ENCODE measurements around the gene RNF32.
"Not testable (repeated sequence)": the region's sequence is repeated elsewhere in the genome, so short reads cannot be mapped to it uniquely, and the experiment has no call there.

Gene RNF32

DNA sequence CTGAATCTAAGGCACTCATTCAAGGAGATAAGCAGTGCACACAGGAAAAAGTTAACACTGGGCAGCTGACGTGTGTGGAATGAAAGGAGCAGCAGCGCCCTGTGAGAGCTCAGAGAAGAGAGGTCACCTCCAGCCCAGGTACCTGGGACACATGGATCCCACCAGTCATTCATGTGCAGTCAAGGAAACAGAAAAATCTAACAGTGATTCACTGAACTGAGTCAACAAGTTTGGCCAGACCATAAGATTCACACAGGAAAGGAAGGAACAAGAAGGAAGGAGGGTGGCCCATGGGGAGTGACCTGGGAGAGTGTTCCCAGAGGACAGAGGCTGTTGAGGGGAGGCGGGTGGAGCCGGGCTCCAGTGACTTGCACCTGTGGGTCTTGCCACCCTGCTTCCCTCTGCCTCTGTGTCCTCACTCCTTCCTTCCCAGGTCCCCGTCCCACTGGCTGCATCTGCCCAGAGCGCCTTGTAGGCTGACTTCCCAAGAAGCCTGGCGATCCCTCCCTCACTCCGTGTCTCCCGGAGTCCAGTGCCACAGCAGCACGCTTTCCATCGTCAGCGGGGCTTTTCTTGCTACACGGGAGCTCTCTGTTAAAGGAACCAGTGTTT, 27.7 kb downstream of the RNF32 start:
- no peak for TF ChIP-seq ZNF274 (IDR thresholded peaks at IDR 0.05; ENCODE audit: low read depth, low read length)
- H3K4me3 ChIP-seq (ENCODE audit: low read length): no peak overlapping the region

- no peak overlapping the region for H3K4me3 ChIP-seq (ENCODE audit: low read length)
- TF ChIP-seq ZNF274 (IDR thresholded peaks at IDR 0.05; ENCODE audit: low read depth, low read length): no peak
Measured at GRCh38 chr7:156669035-156669828, 28.7 kb downstream of the RNF32 start.

- no peak for TF ChIP-seq ZNF274 (IDR thresholded peaks at IDR 0.05; ENCODE audit: low read depth, low read length)
- no peak overlapping the region for H3K4me3 ChIP-seq (ENCODE audit: low read length)
Measured at GRCh38 chr7:156673454-156673853, 32.9 kb downstream of the RNF32 start.

DNA sequence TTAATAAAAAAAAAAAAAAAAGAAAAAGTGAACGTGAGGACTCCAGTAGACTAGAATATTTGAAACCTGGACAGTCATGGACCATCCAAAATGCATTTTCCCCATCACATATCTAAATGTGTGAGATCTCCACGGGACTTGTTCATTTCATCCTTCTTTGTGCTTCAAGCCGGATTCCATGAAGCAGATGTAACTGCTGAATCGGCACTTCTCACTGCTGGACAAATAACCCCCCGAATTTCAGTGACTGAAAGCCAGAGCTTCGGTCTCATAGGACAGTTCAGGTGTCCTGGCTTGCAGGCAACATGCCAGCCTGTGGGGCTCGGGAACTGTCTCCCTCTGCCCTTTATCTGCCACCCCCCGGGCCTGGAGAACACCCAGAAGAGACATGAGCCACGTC, 33.3 kb downstream of the RNF32 start:
- no peak for TF ChIP-seq ZNF274 (IDR thresholded peaks at IDR 0.05; ENCODE audit: low read depth, low read length)
- no peak overlapping the region for H3K4me3 ChIP-seq (ENCODE audit: low read length)

GRCh38 chr7:156675721-156676120, 35.1 kb downstream of the RNF32 start:
- H3K4me3 ChIP-seq (ENCODE audit: low read length): no peak overlapping the region
- TF ChIP-seq ZNF274 (IDR thresholded peaks at IDR 0.05; ENCODE audit: low read depth, low read length): no peak

GRCh38 chr7:156676263-156676662, 35.7 kb downstream of the RNF32 start:
- no peak overlapping the region for H3K4me3 ChIP-seq (ENCODE audit: low read length)
- TF ChIP-seq ZNF274 (IDR thresholded peaks at IDR 0.05; ENCODE audit: low read depth, low read length): no peak

GRCh38 chr7:156677374-156678054, 36.9 kb downstream of the RNF32 start:
- no peak overlapping the region for H3K4me3 ChIP-seq (ENCODE audit: low read length)
- TF ChIP-seq ZNF274 (IDR thresholded peaks at IDR 0.05; ENCODE audit: low read depth, low read length): no peak

GRCh38 chr7:156680281-156680680, 39.7 kb downstream of the RNF32 start:
- TF ChIP-seq ZNF274 (IDR thresholded peaks at IDR 0.05; ENCODE audit: low read depth, low read length): no peak

DNA sequence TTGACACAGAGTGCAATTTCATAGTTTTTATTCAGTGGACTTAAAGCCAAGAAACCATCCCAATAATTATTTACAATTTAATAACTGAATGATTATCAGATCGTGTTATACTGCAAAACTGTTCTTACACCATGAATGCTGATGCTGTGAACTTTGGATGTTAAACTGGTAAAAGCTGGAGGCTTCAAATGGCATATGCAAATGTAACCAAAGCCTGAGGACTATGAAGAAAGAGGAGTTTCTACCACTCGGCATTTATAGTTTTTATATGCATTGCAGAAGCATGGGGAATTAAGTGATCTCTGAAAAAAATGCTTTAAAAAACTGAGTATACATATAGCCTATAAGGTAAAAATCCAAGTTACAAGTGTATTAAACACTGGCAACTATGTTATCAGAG, 42.4 kb downstream of the RNF32 start:
- no peak for TF ChIP-seq ZNF274 (IDR thresholded peaks at IDR 0.05; ENCODE audit: low read depth, low read length)
- H3K4me3 ChIP-seq (ENCODE audit: low read length): no peak overlapping the region

More at GRCh38 chr7:156680281-156680680, 39.7 kb downstream of the RNF32 start:
- no peak overlapping the region for H3K4me3 ChIP-seq (ENCODE audit: low read length)

DNA sequence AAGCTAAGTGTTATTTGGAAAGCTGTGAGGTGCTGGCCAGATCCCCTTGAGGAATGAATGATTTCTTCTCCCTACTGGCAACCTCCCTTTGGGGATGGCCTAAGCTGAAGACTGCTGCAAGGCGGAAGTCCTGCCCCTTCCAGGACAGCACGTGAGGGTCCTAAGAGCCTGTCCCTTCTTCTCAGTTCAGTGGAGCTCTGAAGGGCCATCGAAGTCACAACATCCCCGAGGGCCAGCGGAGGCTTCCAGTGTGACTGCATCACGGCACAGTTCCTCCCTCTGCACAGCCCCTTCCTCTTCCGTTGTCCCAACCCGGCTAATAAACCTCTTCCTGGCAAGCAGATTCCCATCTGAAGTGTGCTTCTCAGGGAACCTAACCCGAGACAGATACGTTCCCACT, 43.7 kb downstream of the RNF32 start:
- no peak overlapping the region for H3K4me3 ChIP-seq (ENCODE audit: low read length)
- no peak for TF ChIP-seq ZNF274 (IDR thresholded peaks at IDR 0.05; ENCODE audit: low read depth, low read length)

GRCh38 chr7:156684661-156685060, 44.1 kb downstream of the RNF32 start:
- no peak for TF ChIP-seq ZNF274 (IDR thresholded peaks at IDR 0.05; ENCODE audit: low read depth, low read length)
- no peak overlapping the region for H3K4me3 ChIP-seq (ENCODE audit: low read length)

- no peak overlapping the region for H3K4me3 ChIP-seq (ENCODE audit: low read length)
- no peak for TF ChIP-seq ZNF274 (IDR thresholded peaks at IDR 0.05; ENCODE audit: low read depth, low read length)
Measured at GRCh38 chr7:156691764-156692163, 51.2 kb downstream of the RNF32 start.

DNA sequence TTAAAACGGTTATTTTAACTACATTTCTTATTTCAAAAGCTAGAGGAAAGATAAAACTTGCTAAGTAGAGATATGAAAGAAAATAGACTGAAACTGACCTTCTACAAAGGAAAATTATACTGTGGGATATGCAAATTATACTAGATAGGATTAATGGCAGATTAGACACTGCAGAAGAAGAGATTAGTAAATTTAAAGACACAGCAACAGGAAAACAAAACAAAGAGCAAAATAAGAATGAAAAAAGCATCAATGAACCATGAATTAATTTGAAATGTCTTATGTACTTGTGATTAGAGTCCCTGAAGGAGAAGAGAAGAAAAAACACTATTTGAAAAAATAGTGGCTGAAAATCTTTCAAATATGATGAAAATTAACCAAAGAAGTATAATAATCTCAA, 52.3 kb downstream of the RNF32 start:
- H3K4me3 ChIP-seq (ENCODE audit: low read length): no peak overlapping the region
- no peak for TF ChIP-seq ZNF274 (IDR thresholded peaks at IDR 0.05; ENCODE audit: low read depth, low read length)

GRCh38 chr7:156693627-156694026, 53.1 kb downstream of the RNF32 start:
- no peak for TF ChIP-seq ZNF274 (IDR thresholded peaks at IDR 0.05; ENCODE audit: low read depth, low read length)
- H3K4me3 ChIP-seq (ENCODE audit: low read length): no peak overlapping the region

DNA sequence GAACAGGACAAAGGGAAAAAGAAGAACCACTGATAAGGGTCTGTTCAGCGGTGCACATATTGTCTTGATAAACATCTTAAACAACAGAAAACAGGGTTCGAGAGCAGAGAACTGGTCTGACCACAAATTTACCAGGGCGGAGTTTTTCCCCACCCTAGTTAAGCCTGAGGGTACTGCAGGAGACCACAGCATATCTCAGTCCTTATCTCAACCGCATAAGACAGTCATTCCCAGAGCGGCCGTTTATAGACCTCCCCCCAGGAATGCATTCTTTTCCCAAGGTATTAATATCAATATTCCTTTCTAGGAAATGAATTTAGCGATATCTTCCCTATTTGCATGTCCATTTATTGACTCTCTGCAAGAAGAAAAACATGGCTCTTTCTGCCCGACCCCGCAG, 56.7 kb downstream of the RNF32 start:
- H3K4me3 ChIP-seq (ENCODE audit: low read length): not testable (repeated sequence)

DNA sequence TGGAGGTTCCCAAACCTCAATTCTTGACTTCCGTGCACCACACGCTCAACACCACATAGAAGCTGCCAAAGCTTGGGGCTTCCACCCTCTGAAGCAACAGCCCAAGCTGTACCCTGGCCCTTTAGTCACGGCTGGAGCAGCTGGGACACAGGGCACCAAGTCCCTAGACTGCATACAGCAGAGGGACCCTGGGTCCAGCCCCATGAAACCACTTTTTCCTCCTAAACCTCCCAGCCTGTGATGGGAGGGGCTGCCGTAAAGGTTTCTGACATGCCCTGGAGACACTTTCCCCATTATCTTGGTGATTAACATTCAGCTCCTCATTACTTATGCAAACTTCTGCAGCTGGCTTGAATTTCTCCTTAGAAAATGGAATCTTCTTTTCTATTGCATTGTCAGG, 57.9 kb downstream of the RNF32 start:
- H3K4me3 ChIP-seq (ENCODE audit: low read length): not testable (repeated sequence)

DNA sequence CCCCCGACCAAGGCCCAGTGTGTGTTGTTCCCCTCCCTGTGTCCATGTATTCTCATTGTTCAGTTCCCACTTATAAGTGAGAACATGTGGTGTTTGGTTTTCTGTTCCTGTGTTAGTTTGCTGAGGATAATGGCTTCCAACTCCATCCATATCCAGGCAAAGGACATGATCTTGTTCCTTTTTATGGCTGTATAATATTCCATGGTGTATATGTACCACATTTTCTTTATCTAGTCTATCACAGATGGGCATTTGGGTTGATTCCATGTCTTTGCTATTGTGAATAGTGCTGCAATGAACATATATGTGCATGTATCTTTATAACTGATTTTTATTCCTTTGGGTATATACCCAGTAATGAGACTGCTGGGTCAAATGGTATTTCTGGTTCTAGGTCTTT, 61.2 kb downstream of the RNF32 start:
- H3K4me3 ChIP-seq (ENCODE audit: low read length): not testable (repeated sequence)
